ENCODE measurements around the gene BTNL9. TPM values are rescaled to one million over a fixed set of nuclear protein-coding genes. Genes with fewer than 3 reads are reported as not detected.
"Not testable (repeated sequence)": the region's sequence is repeated elsewhere in the genome, so short reads cannot be mapped to it uniquely, and the experiment has no call there.

The BTNL9 gene
- not detected for total RNA-seq

DNA sequence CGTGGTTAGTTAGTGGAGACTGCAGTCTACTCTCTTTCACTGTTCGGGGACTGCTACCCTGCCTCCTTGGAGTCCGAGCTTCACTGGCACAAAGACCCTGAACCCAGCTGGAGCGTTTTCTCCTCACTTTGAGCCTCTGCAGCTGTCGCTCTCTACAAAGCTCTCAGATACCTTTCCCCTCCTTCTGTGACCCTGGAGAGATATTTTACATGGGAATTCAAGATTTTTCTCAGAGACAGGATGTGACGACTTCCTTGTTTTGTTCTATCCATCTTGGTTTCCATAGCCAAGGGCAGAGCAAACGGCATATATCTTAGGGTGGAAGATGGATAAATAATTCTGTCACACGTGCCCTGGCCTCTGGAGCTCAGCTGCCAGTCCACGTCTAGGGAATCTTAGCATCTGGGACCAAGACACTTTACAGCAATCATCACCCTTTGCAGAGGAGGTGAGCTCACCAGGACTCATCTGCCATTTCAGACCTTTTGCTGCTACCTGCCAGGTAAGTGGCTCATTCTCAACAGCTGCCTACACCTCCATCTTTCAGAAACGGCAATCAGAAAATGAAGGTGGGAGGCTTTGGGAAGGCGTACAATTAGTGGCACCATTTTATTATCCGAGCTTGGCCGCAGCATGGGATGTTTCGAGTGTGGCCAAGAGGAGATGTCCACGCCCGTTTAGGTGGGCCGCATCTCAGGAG is at the start of gene BTNL9:
TSS of gene BTNL9 (plus strand) at position 336 of the 700 bp plus-strand sequence. CDS start 5,224 bp downstream, outside the sequence.
- no peak for DNase-seq
- Mint-ChIP-seq H3K9me3 (no peaks in the 10 kb centered on the region), H3K36me3 (no peaks in the 10 kb centered on the region), H3K27ac (no peak within 1 kb of the TSS), H3K4me3 (no peak within 1 kb of the TSS), H3K27me3 (peaks cover 10% of the 10 kb centered on the region), H3K4me1 (no peaks in the 10 kb centered on the region)
- ATAC-seq (ENCODE audit: low read depth) = no peak
- POLR2A ChIA-PET = no interaction called here

GRCh38 chr5:180990882-180991242 is 49.2 kb upstream of the BTNL9 start:
- H3K27me3 Mint-ChIP-seq = no peaks in the 10 kb centered on the region
- H3K9me3 Mint-ChIP-seq = peaks cover 1% of the 10 kb centered on the region
- ATAC-seq (ENCODE audit: low read depth) (no peak), DNase-seq (no peak)
- H3K4me1 Mint-ChIP-seq = no peaks in the 10 kb centered on the region
- H3K36me3 Mint-ChIP-seq = no peaks in the 10 kb centered on the region
- no peak overlapping the region for H3K27ac Mint-ChIP-seq
- H3K4me3 Mint-ChIP-seq = no peak overlapping the region
- POLR2A ChIA-PET = no interaction called here

DNA sequence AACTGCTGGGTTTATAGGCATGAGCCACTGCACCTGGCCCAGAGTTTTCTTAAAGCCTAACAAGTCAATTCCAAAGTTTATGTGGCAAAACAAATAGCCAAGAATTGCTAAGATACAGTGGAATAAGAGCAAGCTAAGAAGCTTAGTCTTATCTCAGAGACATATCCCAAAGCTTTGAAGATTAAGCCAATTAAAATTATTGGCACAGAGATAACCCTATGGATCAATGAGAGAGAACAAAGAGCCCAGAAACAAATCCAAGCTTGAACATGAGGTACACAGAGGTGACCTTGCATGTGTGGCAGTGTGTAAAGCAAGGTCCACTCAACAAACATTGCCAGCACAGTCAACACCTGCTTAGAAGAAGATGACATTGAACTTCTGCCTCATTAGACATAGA is 38.1 kb upstream of the BTNL9 start:
- Mint-ChIP-seq H3K36me3 (no peaks in the 10 kb centered on the region), H3K9me3 (no peaks in the 10 kb centered on the region), H3K27me3 (peaks cover 6% of the 10 kb centered on the region), H3K27ac (no peak overlapping the region), H3K4me1 (no peaks in the 10 kb centered on the region), H3K4me3 (no peak overlapping the region)
- no peak for ATAC-seq (ENCODE audit: low read depth)
- POLR2A ChIA-PET = no interaction called here
- no peak for DNase-seq

DNA sequence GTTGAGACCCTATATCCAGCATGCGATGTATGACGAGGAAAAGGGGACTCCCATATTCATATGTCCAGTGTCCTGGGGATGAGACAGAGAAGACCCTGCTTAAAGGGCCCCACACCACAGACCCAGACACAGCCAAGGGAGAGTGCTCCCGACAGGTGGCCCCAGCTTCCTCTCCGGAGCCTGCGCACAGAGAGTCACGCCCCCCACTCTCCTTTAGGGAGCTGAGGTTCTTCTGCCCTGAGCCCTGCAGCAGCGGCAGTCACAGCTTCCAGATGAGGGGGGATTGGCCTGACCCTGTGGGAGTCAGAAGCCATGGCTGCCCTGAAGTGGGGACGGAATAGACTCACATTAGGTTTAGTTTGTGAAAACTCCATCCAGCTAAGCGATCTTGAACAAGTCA is 34.3 kb upstream of the BTNL9 start:
- H3K4me1 Mint-ChIP-seq = no peaks in the 10 kb centered on the region
- POLR2A ChIA-PET = no interaction called here
- no peak for ATAC-seq (ENCODE audit: low read depth)

DNA sequence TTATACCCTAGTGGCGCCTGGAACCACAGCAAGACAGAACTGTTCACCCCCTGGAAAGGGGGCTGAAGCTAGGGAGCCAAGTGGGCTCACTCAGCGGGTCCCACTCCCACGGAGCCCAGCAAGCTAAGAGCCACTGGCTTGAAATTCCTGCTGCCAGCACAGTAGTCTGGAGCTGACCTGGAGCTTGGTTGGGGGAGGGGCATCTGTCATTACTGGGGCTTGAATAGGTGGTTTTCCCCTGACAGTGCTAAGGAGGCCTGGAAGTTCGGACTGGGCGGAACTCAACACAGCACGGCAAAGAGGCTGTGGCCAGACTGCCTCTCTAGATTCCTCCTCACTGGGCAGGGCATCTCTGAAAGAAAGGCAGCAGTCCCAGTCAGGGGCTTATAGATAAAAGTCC is 31.9 kb upstream of the BTNL9 start:
- Mint-ChIP-seq H3K36me3 (no peaks in the 10 kb centered on the region), H3K9me3 (no peaks in the 10 kb centered on the region), H3K4me3 (no peak overlapping the region), H3K27ac (no peak overlapping the region), H3K27me3 (peaks cover 7% of the 10 kb centered on the region), H3K4me1 (no peaks in the 10 kb centered on the region)
- DNase-seq (no peak), ATAC-seq (ENCODE audit: low read depth) (no peak)
- POLR2A ChIA-PET = no interaction called here

More for the DNA sequence above, 34.3 kb upstream of the BTNL9 start:
- no peak for DNase-seq
- Mint-ChIP-seq H3K36me3 (no peaks in the 10 kb centered on the region), H3K27me3 (peaks cover 4% of the 10 kb centered on the region), H3K4me3 (no peak overlapping the region), H3K9me3 (no peaks in the 10 kb centered on the region), H3K27ac (no peak overlapping the region)

GRCh38 chr5:181010018-181010417 is 30.0 kb upstream of the BTNL9 start:
- H3K9me3 Mint-ChIP-seq; H3K4me3 Mint-ChIP-seq; ATAC-seq (ENCODE audit: low read depth); H3K4me1 Mint-ChIP-seq; H3K27me3 Mint-ChIP-seq; H3K27ac Mint-ChIP-seq; POLR2A ChIA-PET; H3K36me3 Mint-ChIP-seq; DNase-seq: not testable (repeated sequence)

DNA sequence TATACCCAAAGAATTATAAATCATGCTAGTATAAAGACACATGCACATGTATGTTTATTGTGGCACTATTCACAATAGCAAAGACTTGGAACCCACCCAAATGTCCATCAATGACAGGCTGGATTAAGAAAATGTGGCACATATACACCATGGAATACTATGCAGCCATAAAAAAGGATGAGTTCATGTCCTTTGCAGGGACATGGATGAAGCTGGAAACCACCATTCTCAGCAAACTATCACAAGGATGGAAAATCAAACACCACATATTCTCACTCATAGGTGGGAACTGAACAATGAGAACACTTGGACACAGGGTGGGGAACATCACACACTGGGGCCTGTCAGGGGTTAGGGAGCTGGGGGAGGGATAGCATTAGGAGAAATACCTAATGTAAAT is 25.4 kb upstream of the BTNL9 start:
- H3K27ac Mint-ChIP-seq; DNase-seq; H3K9me3 Mint-ChIP-seq; H3K36me3 Mint-ChIP-seq; POLR2A ChIA-PET; H3K4me3 Mint-ChIP-seq; ATAC-seq (ENCODE audit: low read depth); H3K4me1 Mint-ChIP-seq: not testable (repeated sequence)
- peaks cover 11% of the 10 kb centered on the region for H3K27me3 Mint-ChIP-seq

DNA sequence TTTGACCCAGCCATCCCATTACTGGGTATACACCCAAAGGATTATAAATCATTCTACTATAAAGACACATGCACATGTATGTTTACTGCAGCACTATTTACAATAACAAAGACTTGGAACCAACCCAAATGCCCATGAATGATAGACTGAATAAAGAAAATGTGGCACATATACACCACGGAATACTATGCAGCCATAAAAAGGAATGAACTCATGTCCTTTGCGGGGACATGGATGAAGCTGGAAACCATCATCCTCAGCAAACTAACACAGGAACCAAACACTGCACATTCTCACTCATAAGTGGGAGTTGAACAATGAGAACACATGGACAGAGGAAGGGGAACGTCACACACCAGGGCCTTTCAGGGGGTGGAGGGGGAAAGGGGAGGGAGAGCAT is 22.6 kb upstream of the BTNL9 start:
- peaks cover 15% of the 10 kb centered on the region for H3K27me3 Mint-ChIP-seq

DNA sequence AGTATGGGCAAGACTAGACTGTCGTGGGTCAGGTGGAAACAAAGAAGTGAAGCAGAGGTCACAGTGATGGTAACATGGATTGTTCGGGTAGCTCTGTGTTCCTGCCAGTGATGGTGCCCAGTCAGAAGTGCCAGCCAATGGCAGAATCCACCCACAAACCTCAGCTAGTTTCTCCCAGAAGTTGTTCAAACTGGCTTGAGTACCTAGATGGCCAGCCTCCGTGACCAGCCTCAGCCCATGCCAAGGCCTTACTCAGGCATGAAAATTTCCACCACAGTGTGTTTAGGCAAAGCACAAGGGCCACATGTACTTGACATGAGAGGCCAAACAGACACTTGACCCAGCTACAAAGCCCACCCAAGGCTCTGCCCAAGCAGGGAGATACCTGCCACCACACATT is 19.4 kb upstream of the BTNL9 start:
- Mint-ChIP-seq H3K4me1 (no peaks in the 10 kb centered on the region), H3K27ac (no peak overlapping the region), H3K27me3 (peaks cover 10% of the 10 kb centered on the region), H3K36me3 (no peaks in the 10 kb centered on the region), H3K4me3 (no peak overlapping the region), H3K9me3 (peaks cover 15% of the 10 kb centered on the region)
- ATAC-seq (ENCODE audit: low read depth) (no peak), DNase-seq (no peak)
- POLR2A ChIA-PET = no interaction called here

More for the DNA sequence above, 22.6 kb upstream of the BTNL9 start:
- H3K27ac Mint-ChIP-seq; H3K36me3 Mint-ChIP-seq; DNase-seq; POLR2A ChIA-PET; H3K4me3 Mint-ChIP-seq; ATAC-seq (ENCODE audit: low read depth); H3K4me1 Mint-ChIP-seq: not testable (repeated sequence)
- H3K9me3 Mint-ChIP-seq = peaks cover 12% of the 10 kb centered on the region

DNA sequence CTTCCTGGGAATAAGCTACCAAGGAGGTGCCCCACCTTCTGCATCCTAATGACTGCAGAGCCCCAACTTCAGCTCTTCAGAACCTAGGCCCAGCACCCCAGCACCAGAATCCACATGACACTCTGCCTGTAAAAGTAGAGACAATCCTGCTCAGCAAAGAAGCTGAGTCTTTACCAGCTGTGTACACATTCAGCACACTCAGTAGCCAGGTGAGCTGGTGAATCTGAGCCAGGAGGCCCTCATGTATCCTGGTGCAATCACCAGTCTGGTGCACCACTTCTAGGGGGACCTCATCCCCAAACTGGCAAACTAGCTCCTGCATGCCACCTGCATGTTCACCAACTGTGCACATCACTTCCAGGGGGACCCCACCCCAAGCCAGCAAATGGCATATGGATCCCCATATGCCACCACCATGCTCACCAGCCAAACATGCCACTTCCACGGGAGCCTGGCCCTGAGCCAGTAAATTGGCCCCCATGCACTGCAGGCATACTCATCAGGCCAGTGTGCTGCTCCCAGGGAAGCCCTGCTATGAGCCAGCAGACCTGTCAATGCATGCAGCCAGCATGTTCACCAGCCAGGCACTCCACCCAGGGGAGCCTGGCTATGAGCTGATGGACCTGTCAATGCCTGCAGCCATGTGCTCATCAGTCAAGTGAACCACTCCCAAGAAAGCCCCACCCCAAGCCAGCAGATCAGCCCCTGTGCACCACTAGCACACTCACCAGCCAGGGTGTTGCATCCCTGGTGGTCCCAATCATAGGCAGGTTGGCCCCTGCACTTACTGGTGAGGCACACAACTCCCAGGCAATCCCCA is 15.6 kb upstream of the BTNL9 start:
- H3K9me3 Mint-ChIP-seq = peaks cover 15% of the 10 kb centered on the region
- DNase-seq (no peak), ATAC-seq (ENCODE audit: low read depth) (no peak)
- H3K36me3 Mint-ChIP-seq = no peaks in the 10 kb centered on the region
- POLR2A ChIA-PET = no interaction called here
- no peak overlapping the region for H3K4me3 Mint-ChIP-seq
- no peaks in the 10 kb centered on the region for H3K4me1 Mint-ChIP-seq
- H3K27me3 Mint-ChIP-seq = peaks cover 12% of the 10 kb centered on the region
- H3K27ac Mint-ChIP-seq = no peak overlapping the region

DNA sequence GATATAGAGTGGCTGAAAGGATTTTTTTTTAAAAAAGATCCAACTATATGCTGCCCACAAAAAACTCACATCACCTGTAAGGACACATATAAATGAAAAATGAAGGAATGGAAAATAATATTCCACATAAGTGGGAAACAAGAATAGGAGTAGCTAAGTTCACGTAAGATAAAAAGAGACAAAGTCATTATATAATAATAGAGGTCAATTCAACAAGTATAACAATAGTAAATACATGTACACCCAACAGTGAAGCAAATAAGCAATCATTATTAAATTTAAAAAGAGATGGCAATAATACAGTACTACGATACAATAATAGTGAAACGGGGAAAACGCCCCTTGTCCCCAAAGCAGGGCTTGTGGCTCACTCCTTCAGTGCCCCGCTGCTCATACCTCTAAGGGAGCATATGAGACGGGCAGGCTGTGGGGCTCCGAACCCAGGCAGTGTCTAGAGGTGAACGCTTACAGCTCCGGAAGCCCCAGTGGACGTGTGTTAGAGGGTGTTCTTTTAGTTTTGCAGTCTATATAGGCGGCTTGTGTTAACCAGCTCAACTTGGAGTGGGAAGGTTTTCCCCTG is 12.5 kb upstream of the BTNL9 start:
- no peak overlapping the region for H3K27ac Mint-ChIP-seq
- POLR2A ChIA-PET = no interaction called here
- DNase-seq (no peak), ATAC-seq (ENCODE audit: low read depth) (no peak)
- H3K4me3 Mint-ChIP-seq = no peak overlapping the region
- H3K27me3 Mint-ChIP-seq = peaks cover 14% of the 10 kb centered on the region
- no peaks in the 10 kb centered on the region for H3K4me1 Mint-ChIP-seq
- peaks cover 7% of the 10 kb centered on the region for H3K9me3 Mint-ChIP-seq
- no peaks in the 10 kb centered on the region for H3K36me3 Mint-ChIP-seq

- Mint-ChIP-seq H3K4me3 (no peak overlapping the region), H3K36me3 (no peaks in the 10 kb centered on the region), H3K4me1 (no peaks in the 10 kb centered on the region), H3K27me3 (peaks cover 14% of the 10 kb centered on the region), H3K9me3 (peaks cover 5% of the 10 kb centered on the region), H3K27ac (no peak overlapping the region)
- POLR2A ChIA-PET = no interaction called here
- DNase-seq (no peak), ATAC-seq (ENCODE audit: low read depth) (no peak)
Measured at GRCh38 chr5:181028032-181028819, 11.8 kb upstream of the BTNL9 start.

DNA sequence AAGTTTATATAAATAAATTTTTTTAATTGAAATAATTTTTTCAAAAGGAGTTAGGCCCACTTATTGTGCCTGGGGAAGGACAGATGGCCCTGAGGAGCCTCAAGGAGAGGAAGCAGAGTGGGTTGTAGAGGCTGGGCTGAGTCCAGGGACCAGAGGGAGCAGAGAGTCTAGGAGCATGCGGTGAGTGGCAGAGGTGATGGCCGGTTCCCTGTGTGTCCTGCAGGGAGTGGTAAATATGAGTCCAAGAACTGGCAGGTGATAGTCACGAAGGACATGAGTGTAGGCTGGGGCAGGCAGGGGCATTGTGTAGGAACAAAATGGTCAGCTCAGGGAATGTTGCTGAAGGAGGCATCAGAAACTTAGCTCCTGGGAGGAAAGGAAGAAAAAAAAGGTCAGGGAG is 8.3 kb upstream of the BTNL9 start:
- H3K4me3 Mint-ChIP-seq = no peak overlapping the region
- DNase-seq = no peak
- ATAC-seq (ENCODE audit: low read depth) = no peak
- H3K27ac Mint-ChIP-seq = no peak overlapping the region
- POLR2A ChIA-PET = no interaction called here
- no peaks in the 10 kb centered on the region for H3K4me1 Mint-ChIP-seq
- H3K36me3 Mint-ChIP-seq = no peaks in the 10 kb centered on the region
- peaks cover 9% of the 10 kb centered on the region for H3K27me3 Mint-ChIP-seq
- peaks cover 3% of the 10 kb centered on the region for H3K9me3 Mint-ChIP-seq
